ENCODE results near the gene MCL1. TPM values are rescaled to one million over a fixed set of nuclear protein-coding genes. Genes with fewer than 3 reads are reported as not detected.
"Not testable (repeated sequence)": the region's sequence is repeated elsewhere in the genome, so short reads cannot be mapped to it uniquely, and the experiment has no call there.

Gene MCL1
- polyA plus RNA-seq, 1 donor (not counting 4 experiments of a cell fraction or from before 2014, with no cell fraction given): 237 TPM

DNA sequence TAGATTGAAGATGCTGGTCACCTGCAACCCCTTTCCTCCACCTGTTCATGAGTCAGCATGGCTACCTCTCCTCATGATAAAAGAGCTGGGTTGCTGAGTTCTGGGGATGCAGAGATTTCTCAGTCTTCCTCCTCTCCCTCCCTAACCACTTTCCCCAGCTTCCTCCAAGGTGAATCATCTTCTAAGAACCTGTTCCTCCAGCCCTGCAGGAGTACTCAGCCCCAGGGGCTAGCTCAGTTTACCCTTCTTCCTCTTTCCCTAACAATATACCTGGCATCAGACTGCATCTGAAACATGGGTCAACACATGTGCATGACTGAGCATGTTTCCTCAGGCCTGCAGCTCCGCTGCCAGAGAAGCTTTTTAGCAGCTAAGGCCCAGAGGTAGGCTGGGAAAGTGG is 44.7 kb upstream of the MCL1 start:
- H4K20me1 ChIP-seq (ENCODE audit: control insufficient read depth, extremely low read depth, insufficient read depth, low read length); H3K9me3 ChIP-seq (ENCODE audit: control insufficient read depth, low read depth, low read length); H2AFZ ChIP-seq (ENCODE audit: control insufficient read depth, low read length); H3K27me3 ChIP-seq (ENCODE audit: control insufficient read depth, extremely low read depth, insufficient read depth, low read length); H3K9me1 ChIP-seq (ENCODE audit: control insufficient read depth, extremely low read depth, insufficient read depth, low read length); dilution Hi-C loops (cut with MboI; ENCODE audit: extremely low pct_ligation_motif_present, low sequenced_read_pairs): not testable (repeated sequence)
- DNase-seq (ENCODE audit: low read depth, low spot score): peak; percentile 84
- peaks cover 85% of the 10 kb centered on the region for H3K4me1 ChIP-seq (ENCODE audit: control insufficient read depth, extremely low read depth, insufficient read depth, low read length)
- H3K36me3 ChIP-seq (ENCODE audit: control insufficient read depth in 2 of 2, extremely low read depth in 1 of 2, insufficient read depth in 2 of 2, low read length in 2 of 2): peaks cover 11 to 39% of the 10 kb centered on the region in 2 experiments
- H3K9ac ChIP-seq (ENCODE audit: control insufficient read depth, extremely low read depth, insufficient read depth, low read length): peak overlapping the region; percentile 53
- H3K4me2 ChIP-seq (ENCODE audit: control insufficient read depth, extremely low read depth, insufficient read depth, low read depth, low read length): peak overlapping the region; percentile 50
- H3K4me3 ChIP-seq (ENCODE audit: control insufficient read depth in 2 of 3, extremely low read depth in 1 of 3, insufficient read depth in 2 of 3, low read depth in 1 of 3, low read length in 3 of 3): peak overlapping the region in 1 of 3 experiments; percentile 38
- peaks cover 40% of the 10 kb centered on the region for H3K79me2 ChIP-seq (ENCODE audit: control insufficient read depth, insufficient read depth, low read length)
- H3K27ac ChIP-seq (ENCODE audit: control insufficient read depth, insufficient read depth, low read length): peak overlapping the region; percentile 95
- peak; percentile 98 for FAIRE-seq

DNA sequence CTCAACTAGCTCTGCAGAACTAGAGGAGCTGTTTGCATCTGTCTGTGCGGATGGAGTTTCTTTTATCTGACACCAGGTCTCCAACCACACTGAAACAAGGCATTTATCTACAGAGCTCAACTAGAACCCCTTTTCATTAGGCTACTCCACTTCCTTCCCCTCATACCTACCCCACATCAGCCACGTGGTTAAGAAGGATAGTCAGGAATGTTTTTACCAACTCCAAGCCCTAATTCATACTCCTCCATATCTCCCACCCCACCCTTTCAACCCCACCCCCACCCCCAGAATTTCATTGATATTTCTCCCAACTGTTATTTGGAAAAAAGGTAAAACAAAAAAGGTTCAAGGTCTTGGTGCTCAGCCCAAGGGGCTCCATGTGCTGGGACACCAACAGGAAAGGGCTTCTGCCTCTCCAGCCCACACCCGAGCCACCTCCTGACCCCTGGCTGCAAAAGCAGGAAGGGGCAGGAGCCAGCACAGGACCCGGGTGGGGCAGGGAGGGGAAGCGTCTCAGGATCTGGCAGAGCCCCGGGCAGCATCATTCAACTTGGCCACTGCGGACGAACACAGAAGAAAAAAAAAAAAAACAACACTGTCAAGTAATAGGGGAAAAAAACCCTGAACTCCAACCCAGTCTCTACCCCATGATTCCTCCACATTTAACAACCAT is 43.0 kb upstream of the MCL1 start:
- Histone ChIP-seq H3K4me2 (ENCODE audit: control insufficient read depth, extremely low read depth, insufficient read depth, low read depth, low read length) (peak overlapping the region; percentile 0), H3K9me1 (ENCODE audit: control insufficient read depth, extremely low read depth, insufficient read depth, low read length) (peaks cover 2% of the 10 kb centered on the region), H4K20me1 (ENCODE audit: control insufficient read depth, extremely low read depth, insufficient read depth, low read length) (no peaks in the 10 kb centered on the region), H3K27ac (ENCODE audit: control insufficient read depth, insufficient read depth, low read length) (peak overlapping the region; percentile 64), H3K9ac (ENCODE audit: control insufficient read depth, extremely low read depth, insufficient read depth, low read length) (peak overlapping the region; percentile 4), H3K79me2 (ENCODE audit: control insufficient read depth, insufficient read depth, low read length) (peaks cover 25% of the 10 kb centered on the region), H3K4me1 (ENCODE audit: control insufficient read depth, extremely low read depth, insufficient read depth, low read length) (peaks cover 73% of the 10 kb centered on the region), H3K36me3 (ENCODE audit: control insufficient read depth in 2 of 2, extremely low read depth in 1 of 2, insufficient read depth in 2 of 2, low read length in 2 of 2) (peaks cover 13 to 42% of the 10 kb centered on the region in 2 experiments), H2AFZ (ENCODE audit: control insufficient read depth, low read length) (no peak overlapping the region), H3K9me3 (ENCODE audit: control insufficient read depth, low read depth, low read length) (no peaks in the 10 kb centered on the region), H3K4me3 (ENCODE audit: control insufficient read depth in 2 of 3, extremely low read depth in 1 of 3, insufficient read depth in 2 of 3, low read depth in 1 of 3, low read length in 3 of 3) (no peak overlapping the region), H3K27me3 (ENCODE audit: control insufficient read depth, extremely low read depth, insufficient read depth, low read length) (no peaks in the 10 kb centered on the region)
- no peak for FAIRE-seq
- DNase-seq (ENCODE audit: low read depth, low spot score): no peak
- TF ChIP-seq, protein P1, sequence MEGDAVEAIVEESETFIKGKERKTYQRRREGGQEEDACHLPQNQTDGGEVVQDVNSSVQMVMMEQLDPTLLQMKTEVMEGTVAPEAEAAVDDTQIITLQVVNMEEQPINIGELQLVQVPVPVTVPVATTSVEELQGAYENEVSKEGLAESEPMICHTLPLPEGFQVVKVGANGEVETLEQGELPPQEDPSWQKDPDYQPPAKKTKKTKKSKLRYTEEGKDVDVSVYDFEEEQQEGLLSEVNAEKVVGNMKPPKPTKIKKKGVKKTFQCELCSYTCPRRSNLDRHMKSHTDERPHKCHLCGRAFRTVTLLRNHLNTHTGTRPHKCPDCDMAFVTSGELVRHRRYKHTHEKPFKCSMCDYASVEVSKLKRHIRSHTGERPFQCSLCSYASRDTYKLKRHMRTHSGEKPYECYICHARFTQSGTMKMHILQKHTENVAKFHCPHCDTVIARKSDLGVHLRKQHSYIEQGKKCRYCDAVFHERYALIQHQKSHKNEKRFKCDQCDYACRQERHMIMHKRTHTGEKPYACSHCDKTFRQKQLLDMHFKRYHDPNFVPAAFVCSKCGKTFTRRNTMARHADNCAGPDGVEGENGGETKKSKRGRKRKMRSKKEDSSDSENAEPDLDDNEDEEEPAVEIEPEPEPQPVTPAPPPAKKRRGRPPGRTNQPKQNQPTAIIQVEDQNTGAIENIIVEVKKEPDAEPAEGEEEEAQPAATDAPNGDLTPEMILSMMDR (optimal IDR thresholded peaks at IDR 0.05 in 1 of 3, IDR thresholded peaks at IDR 0.05 in 1 of 3, conservative IDR thresholded peaks at IDR 0.05 in 1 of 3; ENCODE audit: extremely low read depth in 1 of 3, insufficient read depth in 2 of 3, low read length in 3 of 3): no peak
- dilution Hi-C loops (cut with MboI; ENCODE audit: extremely low pct_ligation_motif_present, low sequenced_read_pairs): no loop called here
